Heart left ventricle (tissue), 13 donors: Measurements from ENCODE around the gene YES1.

Experiments
- POLR2A ChIP-seq, 2 donors: fragments of 450-650 bp; IDR thresholded peaks; one replicate each; pipeline ENCODE4 v1.6.1; 2017; ENCODE audit warnings: antibody characterized with exemption in 2 of 2, mild to moderate bottlenecking in 2 of 2, moderate library complexity in 2 of 2
- TF ChIP-seq, protein P1 (sequence below), 12 donors: fragments of 200-600 bp; sonication (generic) in 4 of 12; IDR thresholded peaks; one replicate each; pipeline versions ENCODE4 v1.5.0 to v1.8.0; 2018 to 2022; ENCODE audit warnings: antibody characterized with exemption in 12 of 12, mild to moderate bottlenecking in 5 of 12
- donor health status: ischemic (EF 13 %, LVEDD 7.1; RV severe dilation, severe dysfunction).
- donor health status: DM: no; HTN: yes; CAD: no.
- donor health status: DM: no; HTN: no; CAD: no.
- donor health status: ischemic (EF 25% LVEDD 6.9; RV normal size, moderate dysfunction).
- donor health status: ischemic (EF 25% LVEDD 5.7; RV mildly dilated, moderate dysfunction).
- donor health status: ischemic (EF 35%, LVEDD 5.7; RV mildly dilated, moderate dysfunction).
- donor health status: nonischemic (EF 11% LVEDD 7.7; RV severe dilation, severe dysfunction).
- donor health status: DM: yes; HTN: yes; CAD: no.
- donor health status: PGD.
- donor health status: ischemic (EF 29% LVEDD 5.4; RV normal size, mild dysfunction).
- donor health status: nonischemic (EF 23%, LVEDD 6.1; RV moderate dilation, normal function).

DNA sequence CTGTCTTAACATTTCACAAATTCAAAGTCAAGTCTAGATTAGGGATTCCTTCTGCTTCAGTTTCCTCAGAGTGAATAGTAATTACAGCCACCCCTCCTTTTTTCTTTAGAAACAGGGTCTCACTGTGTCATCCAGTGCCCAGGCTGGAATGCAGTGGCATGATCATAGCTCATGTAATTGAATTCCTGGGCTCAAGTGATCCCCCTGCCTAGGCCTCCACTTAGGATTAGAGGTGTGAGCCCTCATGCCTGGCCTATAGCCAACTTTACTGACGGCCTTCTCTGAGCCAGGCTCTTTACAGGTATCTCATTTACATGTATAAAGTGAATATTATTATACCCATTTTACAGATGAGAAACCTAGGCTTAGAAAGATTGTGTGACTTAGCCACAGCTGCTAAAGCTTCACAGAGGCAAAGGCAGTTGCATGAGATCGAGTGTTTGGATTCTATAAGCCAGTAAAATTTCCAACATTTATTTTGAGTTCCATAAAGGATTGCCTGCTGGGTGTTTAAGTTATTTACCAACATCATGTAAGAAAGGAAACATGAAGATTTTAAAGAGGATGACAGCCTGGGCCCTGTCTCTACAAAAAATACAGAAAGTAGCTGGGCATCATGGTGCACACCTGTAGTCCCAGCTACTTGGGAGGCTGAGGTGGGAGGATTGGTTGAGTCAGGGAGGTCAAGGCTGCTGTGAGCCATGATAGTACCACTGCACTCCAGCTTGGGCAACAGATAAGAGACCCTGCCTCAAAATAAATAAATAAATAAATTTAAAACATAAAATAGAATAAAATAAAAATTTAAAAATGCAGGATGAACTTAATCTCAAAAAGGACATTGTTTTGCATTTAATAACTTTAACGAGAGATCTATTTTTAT lies 101.4 kb downstream of the YES1 start:
- TF ChIP-seq POLR2A (IDR thresholded peaks at IDR 0.05) = no peak
- TF ChIP-seq, protein P1, sequence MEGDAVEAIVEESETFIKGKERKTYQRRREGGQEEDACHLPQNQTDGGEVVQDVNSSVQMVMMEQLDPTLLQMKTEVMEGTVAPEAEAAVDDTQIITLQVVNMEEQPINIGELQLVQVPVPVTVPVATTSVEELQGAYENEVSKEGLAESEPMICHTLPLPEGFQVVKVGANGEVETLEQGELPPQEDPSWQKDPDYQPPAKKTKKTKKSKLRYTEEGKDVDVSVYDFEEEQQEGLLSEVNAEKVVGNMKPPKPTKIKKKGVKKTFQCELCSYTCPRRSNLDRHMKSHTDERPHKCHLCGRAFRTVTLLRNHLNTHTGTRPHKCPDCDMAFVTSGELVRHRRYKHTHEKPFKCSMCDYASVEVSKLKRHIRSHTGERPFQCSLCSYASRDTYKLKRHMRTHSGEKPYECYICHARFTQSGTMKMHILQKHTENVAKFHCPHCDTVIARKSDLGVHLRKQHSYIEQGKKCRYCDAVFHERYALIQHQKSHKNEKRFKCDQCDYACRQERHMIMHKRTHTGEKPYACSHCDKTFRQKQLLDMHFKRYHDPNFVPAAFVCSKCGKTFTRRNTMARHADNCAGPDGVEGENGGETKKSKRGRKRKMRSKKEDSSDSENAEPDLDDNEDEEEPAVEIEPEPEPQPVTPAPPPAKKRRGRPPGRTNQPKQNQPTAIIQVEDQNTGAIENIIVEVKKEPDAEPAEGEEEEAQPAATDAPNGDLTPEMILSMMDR (IDR thresholded peaks at IDR 0.05) = no peak
